Neural crest cell (in vitro differentiated cells): ENCODE measurements around the gene CRCP. TPM values are rescaled to one million over a fixed set of nuclear protein-coding genes. Genes with fewer than 3 reads are reported as not detected.

Source experiments
- DNase-seq: peaks from one replicate; pipeline ENCODE4 v3.0.0; 2021; ENCODE audit warnings: low read depth, mixed read lengths, low spot score
- H3K27ac Mint-ChIP-seq: one replicate; pipeline ENCODE4 v1.8.0; 2021; ENCODE audit warnings: mild to moderate bottlenecking, mixed read lengths; ENCODE audit not compliant: unreplicated experiment
- H3K27me3 Mint-ChIP-seq: 2 replicates; pipeline ENCODE4 v1.8.0; 2021; ENCODE audit warnings: low read depth, mild to moderate bottlenecking, mixed read lengths
- H3K36me3 Mint-ChIP-seq: 2 replicates; pipeline ENCODE4 v1.8.0; 2021; ENCODE audit warnings: low read depth, mild to moderate bottlenecking, mixed read lengths
- H3K4me1 Mint-ChIP-seq: 2 replicates; pipeline ENCODE4 v1.8.0; 2021; ENCODE audit warnings: mixed read lengths
- H3K4me3 Mint-ChIP-seq: one replicate; pipeline ENCODE4 v1.8.0; 2021; ENCODE audit warnings: mild to moderate bottlenecking, mixed read lengths
- H3K9me3 Mint-ChIP-seq: 2 replicates; pipeline ENCODE4 v1.8.0; 2021; ENCODE audit warnings: mixed read lengths
- total RNA-seq: library from RNA; stranded (reverse); gene quantifications from 2 replicates; pipeline ENCODE4 v1.2.1, GENCODE V29; 2021
- TF ChIP-seq, protein P1 (sequence below): fragments of 200-600 bp; sonication (generic); conservative IDR thresholded peaks from 2 replicates; pipeline ENCODE4 v1.5.0; 2021; ENCODE audit warnings: antibody characterized with exemption, mild to moderate bottlenecking

CRCP gene
- total RNA-seq, 1 donor from 2014 or later = 38.0 TPM

GRCh38 chr7:66178258-66178657, 63.6 kb downstream of the CRCP start:
- Mint-ChIP-seq H3K4me1 (no peaks in the 10 kb centered on the region), H3K36me3 (no peaks in the 10 kb centered on the region), H3K9me3 (no peaks in the 10 kb centered on the region), H3K4me3 (no peak overlapping the region), H3K27ac (no peak overlapping the region), H3K27me3 (no peaks in the 10 kb centered on the region)
- TF ChIP-seq, protein P1, sequence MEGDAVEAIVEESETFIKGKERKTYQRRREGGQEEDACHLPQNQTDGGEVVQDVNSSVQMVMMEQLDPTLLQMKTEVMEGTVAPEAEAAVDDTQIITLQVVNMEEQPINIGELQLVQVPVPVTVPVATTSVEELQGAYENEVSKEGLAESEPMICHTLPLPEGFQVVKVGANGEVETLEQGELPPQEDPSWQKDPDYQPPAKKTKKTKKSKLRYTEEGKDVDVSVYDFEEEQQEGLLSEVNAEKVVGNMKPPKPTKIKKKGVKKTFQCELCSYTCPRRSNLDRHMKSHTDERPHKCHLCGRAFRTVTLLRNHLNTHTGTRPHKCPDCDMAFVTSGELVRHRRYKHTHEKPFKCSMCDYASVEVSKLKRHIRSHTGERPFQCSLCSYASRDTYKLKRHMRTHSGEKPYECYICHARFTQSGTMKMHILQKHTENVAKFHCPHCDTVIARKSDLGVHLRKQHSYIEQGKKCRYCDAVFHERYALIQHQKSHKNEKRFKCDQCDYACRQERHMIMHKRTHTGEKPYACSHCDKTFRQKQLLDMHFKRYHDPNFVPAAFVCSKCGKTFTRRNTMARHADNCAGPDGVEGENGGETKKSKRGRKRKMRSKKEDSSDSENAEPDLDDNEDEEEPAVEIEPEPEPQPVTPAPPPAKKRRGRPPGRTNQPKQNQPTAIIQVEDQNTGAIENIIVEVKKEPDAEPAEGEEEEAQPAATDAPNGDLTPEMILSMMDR = no peak
- DNase-seq = no peak

DNA sequence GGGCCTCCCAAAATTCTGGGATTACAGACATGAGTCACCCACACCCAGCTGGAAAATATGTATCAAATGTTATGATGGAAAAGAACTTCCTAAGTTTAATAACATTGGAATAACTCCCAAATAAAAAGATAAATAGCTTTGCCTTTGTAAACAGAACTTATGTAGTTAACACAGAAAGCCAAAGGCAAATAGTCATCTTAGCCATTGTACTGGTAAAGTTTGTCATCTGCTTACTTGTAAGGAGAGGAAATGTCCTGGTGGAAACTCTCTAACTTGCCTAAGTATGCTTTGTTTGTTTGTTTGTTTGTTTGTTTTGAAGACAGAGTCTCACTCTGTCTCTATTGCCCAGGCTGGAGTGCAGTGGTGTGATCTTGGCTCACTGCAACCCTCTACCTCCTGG, 66.7 kb downstream of the CRCP start:
- TF ChIP-seq, protein P1 = no peak
- no peak for DNase-seq
- H3K27ac Mint-ChIP-seq = no peak overlapping the region
- peaks cover 4% of the 10 kb centered on the region for H3K4me1 Mint-ChIP-seq
- no peaks in the 10 kb centered on the region for H3K36me3 Mint-ChIP-seq
- no peaks in the 10 kb centered on the region for H3K27me3 Mint-ChIP-seq
- H3K4me3 Mint-ChIP-seq = no peak overlapping the region
- peaks cover 2% of the 10 kb centered on the region for H3K9me3 Mint-ChIP-seq

DNA sequence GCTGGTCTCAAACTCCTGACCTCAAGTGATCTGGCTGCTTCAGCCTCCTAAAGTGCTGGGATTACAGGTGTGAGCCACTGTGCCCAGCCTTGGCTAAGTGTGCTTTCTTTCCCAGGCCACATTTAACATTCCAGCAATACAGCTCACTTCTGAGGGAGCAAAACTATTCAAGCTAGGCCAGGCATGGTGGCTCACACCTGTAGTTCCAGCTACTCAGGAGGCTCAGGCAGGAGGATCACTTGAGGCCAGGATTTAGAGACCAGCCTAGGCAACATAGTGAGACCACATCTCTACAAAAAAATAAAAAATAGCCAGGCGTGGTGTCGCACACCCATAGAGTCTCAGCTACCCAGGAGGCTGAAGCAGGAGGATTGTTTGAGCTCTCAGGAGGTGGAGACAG, 67.2 kb downstream of the CRCP start:
- Mint-ChIP-seq H3K27ac (no peak overlapping the region), H3K4me1 (peaks cover 4% of the 10 kb centered on the region), H3K4me3 (no peak overlapping the region), H3K36me3 (no peaks in the 10 kb centered on the region), H3K27me3 (no peaks in the 10 kb centered on the region), H3K9me3 (peaks cover 2% of the 10 kb centered on the region)
- no peak for DNase-seq
- TF ChIP-seq, protein P1 = no peak

GRCh38 chr7:66182920-66183319, 68.3 kb downstream of the CRCP start:
- Mint-ChIP-seq H3K27ac (no peak overlapping the region), H3K4me3 (no peak overlapping the region), H3K4me1 (peaks cover 4% of the 10 kb centered on the region), H3K27me3 (no peaks in the 10 kb centered on the region), H3K36me3 (no peaks in the 10 kb centered on the region), H3K9me3 (peaks cover 2% of the 10 kb centered on the region)
- TF ChIP-seq, protein P1 = no peak
- DNase-seq = no peak

DNA sequence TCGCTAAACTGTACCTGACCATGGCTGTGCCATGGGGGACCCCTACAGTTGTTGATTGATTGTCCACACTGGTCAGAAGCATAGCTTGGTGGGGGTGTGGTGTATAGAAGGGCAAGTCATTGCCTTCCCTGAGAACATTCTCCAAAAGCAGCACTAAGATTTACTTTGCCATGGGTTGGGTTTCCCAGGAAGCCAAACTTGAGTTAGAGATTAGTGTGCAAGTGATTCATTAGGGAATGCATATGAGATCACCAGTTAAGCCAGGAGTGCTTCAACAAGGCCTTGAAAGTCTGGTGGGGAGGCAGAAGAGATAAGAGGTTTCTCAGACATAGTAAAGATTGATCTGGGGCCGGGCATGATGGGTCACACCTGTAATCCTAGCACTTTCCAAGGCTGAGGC, 69.1 kb downstream of the CRCP start:
- Mint-ChIP-seq H3K27me3 (no peaks in the 10 kb centered on the region), H3K4me3 (no peak overlapping the region), H3K27ac (no peak overlapping the region), H3K4me1 (peaks cover 4% of the 10 kb centered on the region), H3K9me3 (peaks cover 4% of the 10 kb centered on the region), H3K36me3 (no peaks in the 10 kb centered on the region)
- TF ChIP-seq, protein P1 = no peak
- no peak for DNase-seq

DNA sequence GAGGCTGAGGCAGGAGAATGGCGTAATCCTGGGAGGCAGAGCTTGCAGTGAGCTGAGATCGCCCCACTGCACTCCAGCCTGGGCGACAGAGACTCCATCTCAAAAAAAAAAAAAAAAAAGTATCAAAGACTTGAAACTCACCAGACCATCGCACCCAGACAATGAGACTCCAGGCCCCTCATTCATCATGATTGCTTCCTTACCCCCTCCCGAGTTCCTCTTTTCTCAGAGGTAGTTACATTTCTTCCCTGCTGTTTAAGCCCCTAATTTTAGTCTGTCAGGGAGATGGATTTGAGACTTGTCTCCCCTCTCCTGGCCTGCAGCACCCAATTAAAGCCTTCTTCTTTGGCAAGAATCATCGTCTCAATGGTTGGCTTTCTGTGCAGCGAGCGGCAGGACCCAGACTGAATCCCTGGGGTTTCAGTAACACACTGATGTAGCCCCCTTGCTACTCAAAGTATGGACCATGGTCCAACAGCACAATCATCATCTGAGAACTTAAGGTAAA, 71.1 kb downstream of the CRCP start:
- peaks cover 4% of the 10 kb centered on the region for H3K9me3 Mint-ChIP-seq
- no peak overlapping the region for H3K4me3 Mint-ChIP-seq
- no peak overlapping the region for H3K27ac Mint-ChIP-seq
- H3K4me1 Mint-ChIP-seq = peaks cover 4% of the 10 kb centered on the region
- no peaks in the 10 kb centered on the region for H3K36me3 Mint-ChIP-seq
- no peaks in the 10 kb centered on the region for H3K27me3 Mint-ChIP-seq
- DNase-seq = no peak
- TF ChIP-seq, protein P1 = no peak
